A673 (cell line): ENCODE data around the gene TAF6.

ENCODE experiments used
- CTCF ChIP-seq: fragments of 300-800, 200-600 bp; sonication (generic); conservative IDR thresholded peaks from 2 replicates; pipeline ENCODE4 v1.5.1; 2017; ENCODE audit warnings: low read depth, mild to moderate bottlenecking, antibody characterized with exemption, low read length, moderate library complexity, mixed read lengths
- EZH2 ChIP-seq: fragments of 200-600 bp; sonication (generic); IDR thresholded peaks from 2 replicates; pipeline ENCODE4 v1.6.1; 2017; ENCODE audit warnings: borderline replicate concordance, low read depth, mild to moderate bottlenecking, mixed read lengths, antibody characterized with exemption, low read length; ENCODE audit not compliant: poor library complexity, severe bottlenecking

GRCh38 chr7:100081535-100082102 lies 37.5 kb downstream of the TAF6 start, which contains the start of gene ZNF3:
- peak; percentile 98 for TF ChIP-seq CTCF
- TF ChIP-seq EZH2: no peak
